Measurements from ENCODE around the gene APEH. TPM values are rescaled to one million over a fixed set of nuclear protein-coding genes. Genes with fewer than 3 reads are reported as not detected.

The APEH gene
- total and polyA plus RNA-seq, 2 donors (not counting 1 experiment from before 2014, with no cell fraction given) = 79.4 to 96.2 TPM

GRCh38 chr3:49724586-49724985 lies 50.4 kb downstream of the APEH start:
- WGBS (ENCODE audit: insufficient coverage) = 5% methylated on average over 5 of the region's 6 CpGs
- POLR2A ChIA-PET = interaction anchor here (0.6 to 2.1 kb wide), 4 partner anchors 9 to 357 kb away, joined by 5 to 7 read pairs (median 6); partner anchors contain the start of gene INKA1
- TF ChIP-seq EZH2 (IDR thresholded peaks at IDR 0.05; ENCODE audit: borderline replicate concordance, insufficient read depth, low read depth, low read length, poor library complexity, severe bottlenecking) = no peak

GRCh38 chr3:49725906-49726681 lies 51.9 kb downstream of the APEH start:
- Mint-ChIP-seq H3K4me1 (peaks cover 44% of the 10 kb centered on the region), H3K27ac (peak overlapping the region; percentile 97), H3K9me3 (ENCODE audit: insufficient read depth) (no peaks in the 10 kb centered on the region), H3K27me3 (no peaks in the 10 kb centered on the region), H3K4me3 (peak overlapping the region; percentile 21)
- peak overlapping the region; percentile 100 for H3K27ac ChIP-seq (ENCODE audit: low read length in 2 of 2)
- no peaks in the 10 kb centered on the region for H3K27me3 ChIP-seq (replicated peaks in 1 of 4; ENCODE audit: control extremely low read depth in 1 of 4, control insufficient read depth in 3 of 4, insufficient read depth in 4 of 4, low read length in 3 of 4)
- H2AFZ ChIP-seq (ENCODE audit: insufficient read depth, low read depth, low read length, poor library complexity, severe bottlenecking) = no peak overlapping the region
- H3K4me2 ChIP-seq (replicated peaks; ENCODE audit: low read depth, low read length, poor library complexity, severe bottlenecking) = no peak overlapping the region
- intact Hi-C loops (cut with micrococcal nuclease) = no loop called here
- peaks cover 0 to 44% of the 10 kb centered on the region in 2 experiments for H3K36me3 ChIP-seq (replicated peaks in 1 of 2; ENCODE audit: control extremely low read depth in 1 of 2, control insufficient read depth in 1 of 2, extremely low read depth in 1 of 2, insufficient read depth in 2 of 2, low read length in 1 of 2)
- ATAC-seq (ENCODE audit: low read depth) = no peak
- no peaks in the 10 kb centered on the region for H4K20me1 ChIP-seq (ENCODE audit: control insufficient read depth, insufficient read depth, low read length, poor library complexity, severe bottlenecking)
- H3K4me1 ChIP-seq (ENCODE audit: control insufficient read depth in 2 of 2, insufficient read depth in 2 of 2, low read length in 2 of 2) = peaks cover 25 to 51% of the 10 kb centered on the region in 2 donors
- ChIA-PET POLR2A (interaction anchor here (0.9 kb wide), 1 partner anchor 77 kb away, joined by 3 read pairs; the partner anchor contains the start of gene INKA1), CTCF (interaction anchor here (1.0 to 1.1 kb wide), 2 partner anchors 23 to 79 kb away, joined by 3 to 4 read pairs; no protein-coding TSS in a partner anchor)
- H3K4me3 ChIP-seq (ENCODE audit: control extremely low read depth in 1 of 5, extremely low read depth in 1 of 5, insufficient read depth in 1 of 5, low read depth in 2 of 5, low read length in 4 of 5) = no peak overlapping the region
- DNase-seq = peak; percentile 29
- no peak overlapping the region for H3K9ac ChIP-seq (ENCODE audit: low read length)
- H3K79me2 ChIP-seq (ENCODE audit: control insufficient read depth, insufficient read depth, low read length) = no peaks in the 10 kb centered on the region
- whole genome bisulfite sequencing (ENCODE audit: insufficient coverage) = 95% methylated on average over 10 of the region's 11 CpGs
- TF ChIP-seq, protein P1, sequence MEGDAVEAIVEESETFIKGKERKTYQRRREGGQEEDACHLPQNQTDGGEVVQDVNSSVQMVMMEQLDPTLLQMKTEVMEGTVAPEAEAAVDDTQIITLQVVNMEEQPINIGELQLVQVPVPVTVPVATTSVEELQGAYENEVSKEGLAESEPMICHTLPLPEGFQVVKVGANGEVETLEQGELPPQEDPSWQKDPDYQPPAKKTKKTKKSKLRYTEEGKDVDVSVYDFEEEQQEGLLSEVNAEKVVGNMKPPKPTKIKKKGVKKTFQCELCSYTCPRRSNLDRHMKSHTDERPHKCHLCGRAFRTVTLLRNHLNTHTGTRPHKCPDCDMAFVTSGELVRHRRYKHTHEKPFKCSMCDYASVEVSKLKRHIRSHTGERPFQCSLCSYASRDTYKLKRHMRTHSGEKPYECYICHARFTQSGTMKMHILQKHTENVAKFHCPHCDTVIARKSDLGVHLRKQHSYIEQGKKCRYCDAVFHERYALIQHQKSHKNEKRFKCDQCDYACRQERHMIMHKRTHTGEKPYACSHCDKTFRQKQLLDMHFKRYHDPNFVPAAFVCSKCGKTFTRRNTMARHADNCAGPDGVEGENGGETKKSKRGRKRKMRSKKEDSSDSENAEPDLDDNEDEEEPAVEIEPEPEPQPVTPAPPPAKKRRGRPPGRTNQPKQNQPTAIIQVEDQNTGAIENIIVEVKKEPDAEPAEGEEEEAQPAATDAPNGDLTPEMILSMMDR (IDR thresholded peaks at IDR 0.05) = no peak
- TF ChIP-seq EZH2 (IDR thresholded peaks at IDR 0.05; ENCODE audit: borderline replicate concordance, insufficient read depth, low read depth, low read length, poor library complexity, severe bottlenecking) = no peak
- no peaks in the 10 kb centered on the region for H3K9me3 ChIP-seq (ENCODE audit: control extremely low read depth in 1 of 3, control insufficient read depth in 2 of 3, insufficient read depth in 1 of 3, low read length in 2 of 3)

More at GRCh38 chr3:49724586-49724985, 50.4 kb downstream of the APEH start:
- Mint-ChIP-seq H3K27me3 (no peaks in the 10 kb centered on the region), H3K4me3 (peak overlapping the region; percentile 96), H3K27ac (peak overlapping the region; percentile 97), H3K4me1 (peaks cover 52% of the 10 kb centered on the region), H3K9me3 (ENCODE audit: insufficient read depth) (no peaks in the 10 kb centered on the region)
- H2AFZ ChIP-seq (ENCODE audit: insufficient read depth, low read depth, low read length, poor library complexity, severe bottlenecking) = peak overlapping the region; percentile 57
- no peaks in the 10 kb centered on the region for H4K20me1 ChIP-seq (ENCODE audit: control insufficient read depth, insufficient read depth, low read length, poor library complexity, severe bottlenecking)
- peak; percentile 91 for DNase-seq
- H3K9ac ChIP-seq (ENCODE audit: low read length) = peak overlapping the region; percentile 98
- H3K4me2 ChIP-seq (replicated peaks; ENCODE audit: low read depth, low read length, poor library complexity, severe bottlenecking) = peak overlapping the region; percentile 97
- CTCF ChIA-PET = interaction anchor here (0.9 to 1.1 kb wide), 2 partner anchors 115 to 185 kb away, joined by 4 to 5 read pairs; no protein-coding TSS in a partner anchor
- H3K27me3 ChIP-seq (replicated peaks in 1 of 4; ENCODE audit: control extremely low read depth in 1 of 4, control insufficient read depth in 3 of 4, insufficient read depth in 4 of 4, low read length in 3 of 4) = no peaks in the 10 kb centered on the region
- peaks cover 0 to 43% of the 10 kb centered on the region in 2 experiments for H3K36me3 ChIP-seq (replicated peaks in 1 of 2; ENCODE audit: control extremely low read depth in 1 of 2, control insufficient read depth in 1 of 2, extremely low read depth in 1 of 2, insufficient read depth in 2 of 2, low read length in 1 of 2)
- intact Hi-C loops (cut with micrococcal nuclease) = loop anchor here (1.0 kb wide), 5 partner anchors 50 to 132 kb away; partner anchors contain the start of genes APEH, IP6K1 and TRAIP
- no peaks in the 10 kb centered on the region for H3K9me3 ChIP-seq (ENCODE audit: control extremely low read depth in 1 of 3, control insufficient read depth in 2 of 3, insufficient read depth in 1 of 3, low read length in 2 of 3)
- no peaks in the 10 kb centered on the region for H3K79me2 ChIP-seq (ENCODE audit: control insufficient read depth, insufficient read depth, low read length)
- peaks cover 25 to 55% of the 10 kb centered on the region in 2 donors for H3K4me1 ChIP-seq (ENCODE audit: control insufficient read depth in 2 of 2, insufficient read depth in 2 of 2, low read length in 2 of 2)
- ATAC-seq (ENCODE audit: low read depth) = peak; percentile 15
- peak overlapping the region; percentile 100 for H3K27ac ChIP-seq (ENCODE audit: low read length in 2 of 2)
- H3K4me3 ChIP-seq (ENCODE audit: control extremely low read depth in 1 of 5, extremely low read depth in 1 of 5, insufficient read depth in 1 of 5, low read depth in 2 of 5, low read length in 4 of 5) = peak overlapping the region; percentile 34 to 99 (median 78)

Data from B cell (primary cell).